Measurements from ENCODE around the gene OR51A7. TPM values are rescaled to one million over a fixed set of nuclear protein-coding genes. Genes with fewer than 3 reads are reported as not detected.

OR51A7 gene
- total RNA-seq, 2 experiments from 2014 or later = not detected

DNA sequence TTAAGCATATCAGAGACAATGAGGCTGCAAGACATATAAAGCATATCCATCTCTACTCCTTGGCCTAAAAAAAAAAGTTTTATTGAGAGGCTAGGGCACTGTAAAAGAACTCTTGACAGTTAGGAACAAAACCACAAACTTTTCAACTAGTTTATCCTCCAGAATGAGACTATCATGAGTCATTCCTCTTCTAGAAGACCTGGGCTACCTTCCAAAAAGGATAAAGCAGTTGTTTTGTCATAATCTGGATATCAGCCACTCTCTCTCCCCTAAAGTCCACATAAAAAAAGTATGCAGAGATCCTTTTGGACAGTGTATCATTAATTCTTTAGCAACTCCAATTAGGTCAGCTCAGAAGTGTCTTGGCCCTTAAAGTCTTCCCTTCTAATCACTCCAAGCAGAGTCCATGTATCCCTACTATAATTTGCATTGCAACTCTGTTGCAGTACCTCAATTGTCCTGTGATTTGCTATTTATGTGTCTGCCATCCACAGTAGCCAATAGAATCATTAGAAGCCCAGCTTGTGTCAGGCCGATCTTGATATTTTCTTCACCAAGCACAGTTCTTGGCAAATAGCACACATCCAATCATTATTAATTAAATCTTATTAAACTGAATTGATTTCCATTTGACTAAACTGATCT lies 11.5 kb upstream of the OR51A7 start:
- no peaks in the 10 kb centered on the region for H3K36me3 ChIP-seq (ENCODE audit: insufficient read depth, low read length)
- no peaks in the 10 kb centered on the region for H3K27me3 ChIP-seq (ENCODE audit: control insufficient read depth in 1 of 2, insufficient read depth in 2 of 2, low read length in 2 of 2)
- H3K4me1 ChIP-seq (ENCODE audit: insufficient read depth, low read length) = no peaks in the 10 kb centered on the region
- Mint-ChIP-seq H3K4me3 (no peak overlapping the region), H3K27ac (no peak overlapping the region), H3K9me3 (no peaks in the 10 kb centered on the region), H3K27me3 (no peaks in the 10 kb centered on the region), H3K4me1 (ENCODE audit: low read depth) (no peaks in the 10 kb centered on the region), H3K36me3 (ENCODE audit: low read depth) (no peaks in the 10 kb centered on the region)
- H3K27ac ChIP-seq (ENCODE audit: low read depth in 1 of 2, low read length in 2 of 2) = no peak overlapping the region
- H3K9me3 ChIP-seq (ENCODE audit: control insufficient read depth in 1 of 2, insufficient read depth in 1 of 2, low read length in 2 of 2) = no peaks in the 10 kb centered on the region
- ATAC-seq (ENCODE audit: poor library complexity) = no peak
- DNase-seq = no peak
- no peak overlapping the region for H3K4me3 ChIP-seq (ENCODE audit: low read length)
- TF ChIP-seq, protein P1, sequence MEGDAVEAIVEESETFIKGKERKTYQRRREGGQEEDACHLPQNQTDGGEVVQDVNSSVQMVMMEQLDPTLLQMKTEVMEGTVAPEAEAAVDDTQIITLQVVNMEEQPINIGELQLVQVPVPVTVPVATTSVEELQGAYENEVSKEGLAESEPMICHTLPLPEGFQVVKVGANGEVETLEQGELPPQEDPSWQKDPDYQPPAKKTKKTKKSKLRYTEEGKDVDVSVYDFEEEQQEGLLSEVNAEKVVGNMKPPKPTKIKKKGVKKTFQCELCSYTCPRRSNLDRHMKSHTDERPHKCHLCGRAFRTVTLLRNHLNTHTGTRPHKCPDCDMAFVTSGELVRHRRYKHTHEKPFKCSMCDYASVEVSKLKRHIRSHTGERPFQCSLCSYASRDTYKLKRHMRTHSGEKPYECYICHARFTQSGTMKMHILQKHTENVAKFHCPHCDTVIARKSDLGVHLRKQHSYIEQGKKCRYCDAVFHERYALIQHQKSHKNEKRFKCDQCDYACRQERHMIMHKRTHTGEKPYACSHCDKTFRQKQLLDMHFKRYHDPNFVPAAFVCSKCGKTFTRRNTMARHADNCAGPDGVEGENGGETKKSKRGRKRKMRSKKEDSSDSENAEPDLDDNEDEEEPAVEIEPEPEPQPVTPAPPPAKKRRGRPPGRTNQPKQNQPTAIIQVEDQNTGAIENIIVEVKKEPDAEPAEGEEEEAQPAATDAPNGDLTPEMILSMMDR (IDR thresholded peaks at IDR 0.05) = no peak
- intact Hi-C loops (cut with DNase I, micrococcal nuclease) = no loop called here
- POLR2A ChIA-PET = no interaction called here
- CTCF ChIA-PET = no interaction called here

DNA sequence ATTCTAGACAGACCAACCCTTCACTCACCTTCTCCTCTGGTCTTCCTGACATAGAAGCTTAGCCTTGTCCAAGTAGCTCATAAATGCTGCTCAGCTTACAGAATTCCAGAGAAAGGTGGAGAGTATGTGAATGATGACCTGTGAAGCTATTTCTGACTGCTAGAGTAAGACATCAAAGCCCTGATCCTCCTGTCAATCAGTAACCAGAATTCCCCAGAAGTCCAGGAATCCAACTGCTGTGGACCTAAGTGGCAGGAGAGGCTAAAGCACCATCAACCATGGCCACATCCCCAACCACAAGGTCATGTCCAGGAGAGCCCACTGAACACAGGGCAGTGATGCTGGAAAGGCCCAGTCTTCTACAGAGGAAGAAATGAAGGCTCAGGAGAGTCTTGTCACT lies 13.0 kb downstream of the OR51A7 start:
- Histone ChIP-seq H3K4me1 (ENCODE audit: insufficient read depth, low read length) (no peaks in the 10 kb centered on the region), H3K27me3 (ENCODE audit: control insufficient read depth in 1 of 2, insufficient read depth in 2 of 2, low read length in 2 of 2) (no peaks in the 10 kb centered on the region), H3K27ac (ENCODE audit: low read depth in 1 of 2, low read length in 2 of 2) (no peak overlapping the region), H3K4me3 (ENCODE audit: low read length) (no peak overlapping the region), H3K36me3 (ENCODE audit: insufficient read depth, low read length) (no peaks in the 10 kb centered on the region), H3K9me3 (ENCODE audit: control insufficient read depth in 1 of 2, insufficient read depth in 1 of 2, low read length in 2 of 2) (no peaks in the 10 kb centered on the region)
- ChIA-PET POLR2A (no interaction called here), CTCF (no interaction called here)
- Mint-ChIP-seq H3K4me1 (ENCODE audit: low read depth) (no peaks in the 10 kb centered on the region), H3K36me3 (ENCODE audit: low read depth) (no peaks in the 10 kb centered on the region), H3K9me3 (no peaks in the 10 kb centered on the region), H3K27ac (no peak overlapping the region), H3K27me3 (peaks cover 11% of the 10 kb centered on the region), H3K4me3 (no peak overlapping the region)
- TF ChIP-seq, protein P1 (IDR thresholded peaks at IDR 0.05) = no peak
- ATAC-seq (ENCODE audit: poor library complexity) (no peak), DNase-seq (no peak)
- intact Hi-C loops (cut with DNase I, micrococcal nuclease) = no loop called here

DNA sequence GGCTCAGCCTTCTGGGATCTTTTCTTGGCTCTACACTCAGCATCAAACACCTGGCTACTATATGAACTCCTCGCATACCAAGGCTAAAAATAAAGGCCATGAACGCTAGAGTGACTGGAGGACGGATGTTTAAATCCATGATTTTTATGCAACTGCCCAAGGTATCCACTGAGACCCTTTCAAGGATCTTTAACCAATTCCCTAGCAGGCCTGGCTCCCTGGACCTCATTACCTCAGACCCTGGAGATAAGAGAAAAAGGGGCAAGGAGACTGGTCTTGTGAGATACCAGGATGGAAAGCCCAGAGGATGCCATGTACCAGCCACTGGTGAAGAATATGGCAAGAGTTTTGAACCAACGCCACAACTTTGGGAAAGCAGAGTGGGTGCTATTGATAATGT lies 15.7 kb downstream of the OR51A7 start, which contains the start of gene OR51G2:
OR51G2 (minus strand) TSS at position 101 of the 400 bp plus-strand sequence. CDS start 3,687 bp downstream, outside the sequence.
- H3K27me3 Mint-ChIP-seq = peaks cover 12% of the 10 kb centered on the region
- H3K27ac Mint-ChIP-seq = no peak within 1 kb of the TSS
- H3K9me3 ChIP-seq (ENCODE audit: control insufficient read depth in 1 of 2, insufficient read depth in 1 of 2, low read length in 2 of 2) = peaks cover 0 to 4% of the 10 kb centered on the region in 2 experiments
- intact Hi-C loops (cut with DNase I, micrococcal nuclease) = no loop called here
- no peak within 1 kb of the TSS for H3K27ac ChIP-seq (ENCODE audit: low read depth in 1 of 2, low read length in 2 of 2)
- TF ChIP-seq, protein P1 (IDR thresholded peaks at IDR 0.05) = no peak
- H3K4me1 ChIP-seq (ENCODE audit: insufficient read depth, low read length) = no peaks in the 10 kb centered on the region
- DNase-seq = no peak
- no peak within 1 kb of the TSS for H3K4me3 Mint-ChIP-seq
- CTCF ChIA-PET = no interaction called here
- H3K36me3 Mint-ChIP-seq (ENCODE audit: low read depth) = no peaks in the 10 kb centered on the region
- POLR2A ChIA-PET = no interaction called here
- ATAC-seq (ENCODE audit: poor library complexity) = no peak
- H3K4me1 Mint-ChIP-seq (ENCODE audit: low read depth) = no peaks in the 10 kb centered on the region
- no peaks in the 10 kb centered on the region for H3K36me3 ChIP-seq (ENCODE audit: insufficient read depth, low read length)
- H3K4me3 ChIP-seq (ENCODE audit: low read length) = no peak within 1 kb of the TSS
- no peaks in the 10 kb centered on the region for H3K27me3 ChIP-seq (ENCODE audit: control insufficient read depth in 1 of 2, insufficient read depth in 2 of 2, low read length in 2 of 2)
- H3K9me3 Mint-ChIP-seq = no peaks in the 10 kb centered on the region

Measured in CD4-positive, alpha-beta T cell (primary cell).